A549 (cell line): ENCODE measurements around the gene PCGF6.

Experiments
- BHLHE40 ChIP-seq: IDR thresholded peaks from 2 replicates; pipeline ENCODE4 v1.6.1; 2012; ENCODE audit warnings: low read depth, low read length, inconsistent platforms
- CEBPB ChIP-seq, 2 experiments: fragments of >200 bp in 1 of 2; sonication (Bioruptor Twin) in 1 of 2; formaldehyde crosslinking in 1 of 2; IDR thresholded peaks; 2 replicates each; pipeline ENCODE4 v1.6.1; 2012 to 2016
- CHD2 ChIP-seq: fragments of 150-350 bp; IDR thresholded peaks from 2 replicates; pipeline ENCODE4 v1.6.1; 2014; ENCODE audit warnings: low read length; ENCODE audit not compliant: partially characterized antibody
- ESRRA ChIP-seq: fragments of 150-350 bp; IDR thresholded peaks from 2 replicates; pipeline ENCODE4 v1.6.1; 2014; ENCODE audit warnings: mild to moderate bottlenecking, low read length, borderline replicate concordance
- MAZ ChIP-seq: fragments of 150-350 bp; IDR thresholded peaks from 2 replicates; pipeline ENCODE4 v1.6.1; 2014; ENCODE audit warnings: antibody characterized with exemption, low read depth, low read length, borderline replicate concordance
- NPAS2 ChIP-seq: fragments of 250-450 bp; sonication (Bioruptor Pico); IDR thresholded peaks from 2 replicates; pipeline ENCODE4 v1.8.0; 2022; ENCODE audit warnings: mild to moderate bottlenecking, moderate library complexity, borderline replicate concordance
- POLR2A ChIP-seq: IDR thresholded peaks from 2 replicates; pipeline ENCODE4 v1.6.1; 2012; ENCODE audit warnings: mild to moderate bottlenecking, low read length
- RAD21 ChIP-seq, 2 experiments: fragments of >200 bp in 1 of 2; sonication (Bioruptor Twin) in 1 of 2; formaldehyde crosslinking in 1 of 2; IDR thresholded peaks in 1 of 2; conservative IDR thresholded peaks in 1 of 2; 2 replicates in 1 of 2; 3 replicates in 1 of 2; pipeline ENCODE4 v1.6.1; 2012 to 2018; ENCODE audit warnings: inconsistent platforms in 1 of 2
- ZFP36 ChIP-seq: fragments of 450-650 bp; IDR thresholded peaks from 2 replicates; pipeline ENCODE4 v1.6.1; 2014; ENCODE audit warnings: borderline replicate concordance; ENCODE audit not compliant: partially characterized antibody
- ZSCAN20 ChIP-seq: fragments of 250-450 bp; sonication (Bioruptor Pico); IDR thresholded peaks from 2 replicates; pipeline ENCODE4 v1.8.0; 2022; ENCODE audit warnings: mild to moderate bottlenecking, moderate library complexity
- TF ChIP-seq, protein P1 (sequence below): IDR thresholded peaks from 2 replicates; pipeline ENCODE4 v1.6.1; 2012
- TF ChIP-seq, protein P2 (sequence below): fragments of >200 bp; sonication (Bioruptor Twin); formaldehyde crosslinking; IDR thresholded peaks from 3 replicates; pipeline ENCODE4 v1.5.1; 2016
- TF ChIP-seq, protein P3 (sequence below): IDR thresholded peaks from 2 replicates; pipeline ENCODE4 v1.6.1; 2012; ENCODE audit warnings: low read depth, borderline replicate concordance
- TF ChIP-seq, protein P4 (sequence below): IDR thresholded peaks from 2 replicates; pipeline ENCODE4 v1.6.1; 2012

DNA sequence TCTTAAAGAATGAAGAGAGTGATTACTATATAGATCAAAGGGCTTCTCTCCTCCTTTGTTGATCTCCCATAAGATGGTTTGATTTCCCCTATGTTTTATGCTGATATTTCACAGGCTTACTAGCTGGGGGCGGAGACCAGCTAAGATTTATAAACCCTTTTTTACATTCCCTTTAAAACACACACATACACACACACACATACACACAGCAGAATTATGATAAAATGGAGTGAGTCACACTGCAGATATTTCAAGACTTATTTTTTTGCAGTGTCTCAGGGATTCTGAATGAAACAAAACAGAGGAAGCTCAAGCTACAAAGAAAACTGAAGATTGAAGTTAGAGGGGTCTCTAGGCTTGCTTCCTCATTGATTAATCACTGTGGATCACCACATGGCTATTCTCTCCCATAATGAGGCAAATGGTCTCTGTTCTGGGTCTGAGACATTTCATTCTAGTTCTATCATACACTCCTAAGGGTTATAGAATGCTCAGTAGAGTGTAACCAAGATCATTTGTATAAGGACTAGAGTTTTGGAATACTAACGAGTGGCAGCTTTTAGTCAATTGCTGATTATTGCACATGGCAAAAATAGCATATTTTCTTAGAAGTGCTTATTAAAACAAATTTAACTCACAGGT lies 55.4 kb downstream of the PCGF6 start:
- TF ChIP-seq, protein P1, sequence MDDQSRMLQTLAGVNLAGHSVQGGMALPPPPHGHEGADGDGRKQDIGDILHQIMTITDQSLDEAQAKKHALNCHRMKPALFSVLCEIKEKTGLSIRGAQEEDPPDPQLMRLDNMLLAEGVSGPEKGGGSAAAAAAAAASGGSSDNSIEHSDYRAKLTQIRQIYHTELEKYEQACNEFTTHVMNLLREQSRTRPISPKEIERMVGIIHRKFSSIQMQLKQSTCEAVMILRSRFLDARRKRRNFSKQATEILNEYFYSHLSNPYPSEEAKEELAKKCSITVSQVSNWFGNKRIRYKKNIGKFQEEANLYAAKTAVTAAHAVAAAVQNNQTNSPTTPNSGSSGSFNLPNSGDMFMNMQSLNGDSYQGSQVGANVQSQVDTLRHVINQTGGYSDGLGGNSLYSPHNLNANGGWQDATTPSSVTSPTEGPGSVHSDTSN, result no peak
- TF ChIP-seq, protein P2, sequence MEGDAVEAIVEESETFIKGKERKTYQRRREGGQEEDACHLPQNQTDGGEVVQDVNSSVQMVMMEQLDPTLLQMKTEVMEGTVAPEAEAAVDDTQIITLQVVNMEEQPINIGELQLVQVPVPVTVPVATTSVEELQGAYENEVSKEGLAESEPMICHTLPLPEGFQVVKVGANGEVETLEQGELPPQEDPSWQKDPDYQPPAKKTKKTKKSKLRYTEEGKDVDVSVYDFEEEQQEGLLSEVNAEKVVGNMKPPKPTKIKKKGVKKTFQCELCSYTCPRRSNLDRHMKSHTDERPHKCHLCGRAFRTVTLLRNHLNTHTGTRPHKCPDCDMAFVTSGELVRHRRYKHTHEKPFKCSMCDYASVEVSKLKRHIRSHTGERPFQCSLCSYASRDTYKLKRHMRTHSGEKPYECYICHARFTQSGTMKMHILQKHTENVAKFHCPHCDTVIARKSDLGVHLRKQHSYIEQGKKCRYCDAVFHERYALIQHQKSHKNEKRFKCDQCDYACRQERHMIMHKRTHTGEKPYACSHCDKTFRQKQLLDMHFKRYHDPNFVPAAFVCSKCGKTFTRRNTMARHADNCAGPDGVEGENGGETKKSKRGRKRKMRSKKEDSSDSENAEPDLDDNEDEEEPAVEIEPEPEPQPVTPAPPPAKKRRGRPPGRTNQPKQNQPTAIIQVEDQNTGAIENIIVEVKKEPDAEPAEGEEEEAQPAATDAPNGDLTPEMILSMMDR, result no peak
- TF ChIP-seq POLR2A (no peak), CHD2 (no peak), MAZ (no peak), CEBPB (IDR thresholded peaks at IDR 0.05) (no peak), ZFP36 (no peak), NPAS2 (CRISPR knock-in tag) (no peak), RAD21 (conservative IDR thresholded peaks at IDR 0.05 in 1 of 2, IDR thresholded peaks at IDR 0.05 in 1 of 2) (no peak), ZSCAN20 (no peak), ESRRA (no peak), BHLHE40 (no peak)
- TF ChIP-seq, protein P3, sequence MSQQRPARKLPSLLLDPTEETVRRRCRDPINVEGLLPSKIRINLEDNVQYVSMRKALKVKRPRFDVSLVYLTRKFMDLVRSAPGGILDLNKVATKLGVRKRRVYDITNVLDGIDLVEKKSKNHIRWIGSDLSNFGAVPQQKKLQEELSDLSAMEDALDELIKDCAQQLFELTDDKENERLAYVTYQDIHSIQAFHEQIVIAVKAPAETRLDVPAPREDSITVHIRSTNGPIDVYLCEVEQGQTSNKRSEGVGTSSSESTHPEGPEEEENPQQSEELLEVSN, result no peak
- TF ChIP-seq, protein P4, sequence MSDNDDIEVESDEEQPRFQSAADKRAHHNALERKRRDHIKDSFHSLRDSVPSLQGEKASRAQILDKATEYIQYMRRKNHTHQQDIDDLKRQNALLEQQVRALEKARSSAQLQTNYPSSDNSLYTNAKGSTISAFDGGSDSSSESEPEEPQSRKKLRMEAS, result no peak
